K562 (cell line): ENCODE measurements around the gene UGT1A9. TPM values are rescaled to one million over a fixed set of nuclear protein-coding genes. Genes with fewer than 3 reads are reported as not detected.

Experiments
- ATAC-seq: fragments of 200-7000 bp; cut with Tn5 transposase; 3 replicates; pipeline ENCODE4 v1.9.1; 2020; ENCODE audit warnings: moderate library complexity
- BruUV-seq: library from RNA; stranded (reverse); fragments of 400-500 nt; replicated peaks from 2 replicates; lab custom pipeline; 2021; lab: Mats Ljungman, UMichigan
- CTCF ChIA-PET: fragments of 300-600 bp; formaldehyde crosslinking; extraction: SDS; loops from one replicate; lab custom pipeline; 2021; ENCODE audit warnings: low intra/inter-chr PET ratio; lab: Yijun Ruan, JAX
- POLR2A ChIA-PET: fragments of 300-600, 350-650 bp; sonication (Branson Sonifier 250); formaldehyde crosslinking; extraction: SDS; loops from one replicate; lab custom pipeline; 2021; ENCODE audit warnings: antibody characterized with exemption, inconsistent platforms; lab: Yijun Ruan, JAX
- DNase-seq, 4 experiments: peaks; one replicate each; pipeline versions ENCODE4 v3.0.0 to v3.0.0-alpha.2; 2011 to 2018; ENCODE audit warnings: low spot score in 3 of 4, mixed read lengths in 3 of 4; ENCODE audit errors: extremely low read depth in 1 of 4
- FAIRE-seq: peaks from 2 replicates; lab custom pipeline; 2011; peaks lifted over from hg19 to GRCh38; lab: Jason Lieb, UNC
- H2AFZ ChIP-seq: 2 replicates; pipeline ENCODE4 v1.6.0; 2011; ENCODE audit warnings: low read depth, low read length, control low read depth, inconsistent platforms
- H3K27ac ChIP-seq: fragments of 200-600 bp; 3 replicates; pipeline ENCODE4 v1.8.0; 2011; ENCODE audit warnings: low read depth, mild to moderate bottlenecking, control low read depth, inconsistent platforms, low read length, moderate library complexity, mixed read lengths; ENCODE audit errors: extremely low read depth
- H3K27me3 ChIP-seq, 2 experiments: fragments of 300-600 bp in 1 of 2; 2 replicates in 1 of 2; 3 replicates in 1 of 2; pipeline versions ENCODE4 v1.6.0 to v1.8.0; 2011; ENCODE audit warnings: inconsistent platforms in 2 of 2, low read length in 2 of 2, mild to moderate bottlenecking in 1 of 2, mixed read lengths in 1 of 2, moderate library complexity in 1 of 2; ENCODE audit not compliant: control insufficient read depth in 2 of 2, insufficient read depth in 2 of 2
- H3K36me3 ChIP-seq: fragments of 300-600 bp; 3 replicates; pipeline ENCODE4 v1.8.0; 2011; ENCODE audit warnings: mild to moderate bottlenecking, low read length, inconsistent platforms; ENCODE audit not compliant: control insufficient read depth, insufficient read depth
- H3K4me1 ChIP-seq, 2 experiments: fragments of 200-600 bp in 1 of 2; replicated peaks in 1 of 2; 2 replicates in 1 of 2; 3 replicates in 1 of 2; pipeline versions ENCODE4 v1.5.1 to v1.8.0; 2011; ENCODE audit warnings: inconsistent platforms in 2 of 2, low read length in 2 of 2, mild to moderate bottlenecking in 1 of 2, mixed read lengths in 1 of 2, moderate library complexity in 1 of 2; ENCODE audit not compliant: control insufficient read depth in 2 of 2, insufficient read depth in 2 of 2
- H3K4me2 ChIP-seq: 2 replicates; pipeline ENCODE4 v1.6.1; 2011; ENCODE audit warnings: low read length, control low read depth, inconsistent platforms, mixed read lengths; ENCODE audit not compliant: insufficient read depth
- H3K4me3 ChIP-seq: fragments of 200-600 bp; sonication (generic), shearing (Covaris generic); 2 replicates; pipeline ENCODE4 v1.5.1; 2016; ENCODE audit warnings: control low read depth, inconsistent platforms
- H3K79me2 ChIP-seq: fragments of 200-600 bp; 3 replicates; pipeline ENCODE4 v1.8.0; 2011; ENCODE audit warnings: low read length, inconsistent platforms; ENCODE audit not compliant: control insufficient read depth, insufficient read depth
- H3K9ac ChIP-seq, 2 experiments: 2 replicates each; pipeline versions ENCODE4 v1.6.0 to v1.6.1; 2011; ENCODE audit warnings: low read depth in 2 of 2, low read length in 2 of 2, control low read depth in 1 of 2, inconsistent platforms in 1 of 2, mild to moderate bottlenecking in 1 of 2, mixed read lengths in 1 of 2; ENCODE audit not compliant: insufficient read depth in 1 of 2
- H3K9me1 ChIP-seq: one replicate; pipeline ENCODE4 v1.6.0; 2011; ENCODE audit warnings: inconsistent platforms, mild to moderate bottlenecking, low read length, moderate library complexity; ENCODE audit not compliant: control insufficient read depth, insufficient read depth
- H3K9me3 ChIP-seq: replicated peaks from 2 replicates; pipeline ENCODE4 v1.5.1; 2011; ENCODE audit warnings: low read depth, low read length, inconsistent platforms; ENCODE audit not compliant: control insufficient read depth, insufficient read depth
- H4K20me1 ChIP-seq: replicated peaks from 2 replicates; pipeline ENCODE4 v1.6.1; 2011; ENCODE audit warnings: low read length, inconsistent platforms, mixed read lengths; ENCODE audit not compliant: control insufficient read depth, insufficient read depth
- BRF2 ChIP-seq: IDR thresholded peaks from 3 replicates; pipeline ENCODE4 v1.6.1; 2011; ENCODE audit warnings: borderline replicate concordance, mild to moderate bottlenecking; ENCODE audit not compliant: insufficient read length, insufficient read depth
- CHCHD3 ChIP-seq: fragments of 250-450 bp; sonication (Bioruptor Pico); IDR thresholded peaks from 2 replicates; pipeline ENCODE4 v2.1.2; 2022; ENCODE audit warnings: mild to moderate bottlenecking
- CREB5 ChIP-seq: fragments of 250-450 bp; sonication (Bioruptor Pico); IDR thresholded peaks from 2 replicates; pipeline ENCODE4 v1.5.0; 2020; ENCODE audit warnings: mild to moderate bottlenecking
- ESRRB ChIP-seq: fragments of 250-450 bp; sonication (Bioruptor Pico); IDR thresholded peaks from 2 replicates; pipeline ENCODE4 v1.5.0; 2020; ENCODE audit warnings: mild to moderate bottlenecking, moderate library complexity, borderline replicate concordance
- GABPB1 ChIP-seq: sonication (generic); formaldehyde crosslinking; IDR thresholded peaks from 2 replicates; pipeline ENCODE4 v1.8.0; 2022; ENCODE audit warnings: mild to moderate bottlenecking, missing genetic modification reagents
- HINFP ChIP-seq: fragments of 450-650 bp; conservative IDR thresholded peaks from 2 replicates; pipeline ENCODE4 v1.6.1; 2016; ENCODE audit warnings: missing genetic modification characterization, low read depth, mild to moderate bottlenecking, control low read depth, missing compliant biosample characterization
- JUN ChIP-seq, 2 experiments: sonication (generic) in 1 of 2; formaldehyde crosslinking in 1 of 2; IDR thresholded peaks; 2 replicates each; pipeline versions ENCODE4 v1.6.1 to v1.8.0; 2012 to 2022; ENCODE audit warnings: borderline replicate concordance in 2 of 2, mild to moderate bottlenecking in 2 of 2, improper control_type of control experiment in 1 of 2, low read depth in 1 of 2, low read length in 1 of 2, missing genetic modification reagents in 1 of 2
- KDM4B ChIP-seq, 2 experiments: fragments of 450-650 bp in 1 of 2; sonication (generic) in 1 of 2; IDR thresholded peaks; 2 replicates each; pipeline ENCODE4 v1.6.1; 2016 to 2017; ENCODE audit warnings: borderline replicate concordance in 2 of 2, antibody characterized with exemption in 1 of 2, low read depth in 1 of 2, mild to moderate bottlenecking in 1 of 2
- NEUROD1 ChIP-seq: fragments of 150-350 bp; IDR thresholded peaks from 2 replicates; pipeline ENCODE4 v1.6.1; 2014; ENCODE audit warnings: borderline replicate concordance, low read length, low read depth; ENCODE audit not compliant: partially characterized antibody
- POLR2H ChIP-seq: IDR thresholded peaks from 2 replicates; pipeline ENCODE4 v1.6.1; 2016; ENCODE audit warnings: missing genetic modification characterization, low read depth, mild to moderate bottlenecking, control low read depth, missing compliant biosample characterization, moderate library complexity
- PYGO2 ChIP-seq: fragments of 450-650 bp; IDR thresholded peaks from 2 replicates; pipeline ENCODE4 v1.6.1; 2016; ENCODE audit warnings: mild to moderate bottlenecking, missing genetic modification characterization, moderate library complexity, missing compliant biosample characterization
- SIRT6 ChIP-seq: IDR thresholded peaks from one replicate; pipeline ENCODE4 v1.6.1; 2012; ENCODE audit warnings: low read depth, mild to moderate bottlenecking, control low read depth, inconsistent platforms, low read length, moderate library complexity
- TAL1 ChIP-seq: fragments of 450-650 bp; IDR thresholded peaks from 2 replicates; pipeline ENCODE4 v1.6.1; 2016; ENCODE audit warnings: mild to moderate bottlenecking
- ZNF316 ChIP-seq: fragments of 450-650 bp; IDR thresholded peaks from 2 replicates; pipeline ENCODE4 v1.6.1; 2016
- ZNF589 ChIP-seq: fragments of 200-800 bp; sonication (Bioruptor generic); IDR thresholded peaks from 2 replicates; pipeline ENCODE4 v1.6.1; 2016; ENCODE audit warnings: low read depth, missing genetic modification characterization, missing compliant biosample characterization
- ZNF785 ChIP-seq: fragments of 250-450 bp; sonication (Bioruptor Pico); IDR thresholded peaks from 2 replicates; pipeline ENCODE4 v1.4.0; 2020; ENCODE audit warnings: mild to moderate bottlenecking
- WGBS: fragments of 100-300 bp; shearing (Covaris generic); methylation state at CpG from one replicate; pipeline ENCODE4 v1.1.6; 2016; ENCODE audit warnings: low coverage, mixed read lengths; ENCODE audit not compliant: insufficient coverage; ENCODE audit errors: missing lambda C conversion rate; 5-methylcytosine and 5-hydroxymethylcytosine counted together
- in situ Hi-C: fragments of 300-500 bp; cut with MboI; formaldehyde crosslinking; loops from 4 replicates; pipeline ENCODE4 v1.15.0; 2018; ENCODE audit warnings: inconsistent platforms, mixed read lengths
- intact Hi-C: fragments of 100-400 bp; cut with micrococcal nuclease; formaldehyde crosslinking; loops from 2 replicates; pipeline ENCODE4 v1.14.2; 2022
- polyA plus RNA-seq, 8 experiments: library from polyadenylated mRNA; depleted of rRNA in 4 of 8; stranded (reverse) in 5 of 8; unstranded in 3 of 8; fragments of >200 nt; fragmentation: Nextera tagmentation in 2 of 8; fragmentation: Illumina TruSeq in 1 of 8; extraction: Ambion mirVana in 2 of 8; extraction: Trizol in 1 of 8; gene quantifications; 2 replicates each; pipeline versions ENCODE4 v1.2.1 to v1.2.3, GENCODE V29; 2011 to 2014; ENCODE audit warnings: inconsistent platforms in 1 of 8, missing spikeins in 1 of 8
- total RNA-seq, 7 experiments: library from RNA; depleted of rRNA in 6 of 7; stranded (reverse); fragments of >200 nt in 6 of 7; fragmentation: Illumina TruSeq in 2 of 7; extraction: Trizol in 2 of 7; gene quantifications; 2 replicates each; pipeline versions ENCODE4 v1.2.1 to v1.2.3, GENCODE V29; 2011 to 2021; ENCODE audit warnings: low replicate concordance in 1 of 7

UGT1A9 gene
- total and polyA plus RNA-seq, 9 of the 15 experiments (the other 6 are each of a cell fraction or from before 2014, with no cell fraction given), result 0.09 TPM; not detected in 8

GRCh38 chr2:233820774-233821105 is 149.0 kb downstream of the UGT1A9 start:
- FAIRE-seq (no peak), DNase-seq (no peak), ATAC-seq (no peak)
- in situ Hi-C loops, result no loop called here
- Histone ChIP-seq H3K27me3 (peaks cover 2 to 62% of the 10 kb centered on the region in 2 experiments; a peak in 3 of 5 replicates), H3K4me2 (no peak overlapping the region), H3K79me2 (no peaks in the 10 kb centered on the region), H3K36me3 (no peaks in the 10 kb centered on the region), H4K20me1 (no peaks in the 10 kb centered on the region; the same call in 1 of the 2 replicates), H3K4me1 (no peaks in the 10 kb centered on the region; a peak in 1 of 5 replicates), H3K9me1 (no peaks in the 10 kb centered on the region), H3K27ac (no peak overlapping the region), H3K9me3 (no peaks in the 10 kb centered on the region), H3K9ac (no peak overlapping the region), H2AFZ (no peak overlapping the region), H3K4me3 (no peak overlapping the region)
- intact Hi-C loops, result no loop called here
- ChIA-PET POLR2A (interaction anchor here (0.6 kb wide), 2 partner anchors 30 to 58 kb away, joined by 3 to 4 read pairs; no protein-coding TSS in a partner anchor), CTCF (no interaction called here)
- WGBS, result 0% methylated on average over 6 of the region's 6 CpGs
- TF ChIP-seq HINFP (tag) (no peak), POLR2H (no peak), ZNF785 (CRISPR knock-in tag) (no peak), SIRT6 (no peak), ZNF316 (no peak), PYGO2 (no peak), BRF2 (no peak), JUN (IDR thresholded peaks at IDR 0.05; ENCODE audit: borderline replicate concordance, low read depth, low read length) (no peak), JUN (CRISPR knock-in tag; IDR thresholded peaks at IDR 0.05; ENCODE audit: borderline replicate concordance) (no peak), CHCHD3 (CRISPR knock-in tag) (no peak), TAL1 (no peak), GABPB1 (CRISPR knock-in tag) (no peak), KDM4B (IDR thresholded peaks at IDR 0.05; ENCODE audit: borderline replicate concordance in 2 of 2, low read depth in 1 of 2) (no peak), CREB5 (CRISPR knock-in tag) (no peak), ESRRB (CRISPR knock-in tag) (no peak), ZNF589 (CRISPR knock-in tag) (no peak), NEUROD1 (no peak)
- no TSS peak for BruUV-seq
